H1 (cell line): Measurements from ENCODE around the gene PHRF1. TPM values are rescaled to one million over a fixed set of nuclear protein-coding genes. Genes with fewer than 3 reads are reported as not detected.

ENCODE experiments used
- BACH1 ChIP-seq: IDR thresholded peaks from 2 replicates; pipeline ENCODE4 v1.6.1; 2012; ENCODE audit warnings: low read length, improper control_type of control experiment
- HDAC6 ChIP-seq: IDR thresholded peaks from one replicate; pipeline ENCODE4 v1.7.1; 2012; ENCODE audit warnings: low read depth, mild to moderate bottlenecking, inconsistent platforms, low read length, moderate library complexity
- KDM4A ChIP-seq: IDR thresholded peaks from one replicate; pipeline ENCODE4 v1.7.1; 2012; ENCODE audit warnings: low read depth, mild to moderate bottlenecking, moderate library complexity, low read length, inconsistent platforms; ENCODE audit not compliant: severe bottlenecking
- NRF1 ChIP-seq: IDR thresholded peaks from 2 replicates; pipeline ENCODE4 v1.6.1; 2011; ENCODE audit warnings: mild to moderate bottlenecking, low read depth, low read length, improper control_type of control experiment
- POLR2A ChIP-seq, 2 experiments: IDR thresholded peaks; 1 replicate in 1 of 2; 2 replicates in 1 of 2; pipeline ENCODE4 v1.6.1; 2011; ENCODE audit warnings: low read depth in 2 of 2, low read length in 2 of 2, mild to moderate bottlenecking in 2 of 2; ENCODE audit errors: control extremely low read depth in 1 of 2
- TAF1 ChIP-seq: IDR thresholded peaks from 2 replicates; pipeline ENCODE4 v1.6.1; 2011; ENCODE audit warnings: mild to moderate bottlenecking, low read depth, low read length
- polyA plus RNA-seq, 7 experiments: library from polyadenylated mRNA; depleted of rRNA in 3 of 7; stranded (reverse) in 5 of 7; unstranded in 2 of 7; fragments of >200 nt in 5 of 7; fragments of 200-250 nt in 2 of 7; gene quantifications; 1 replicate in 5 of 7; 2 replicates in 1 of 7; 4 replicates in 1 of 7; pipeline versions ENCODE4 v1.2.1 to v1.2.3, GENCODE V29; 2011 to 2013; ENCODE audit warnings: missing spikeins in 2 of 7, mixed read lengths in 2 of 7
- total RNA-seq: library from RNA; stranded (reverse); fragmentation: NEBNext Ultra II Directional; extraction: Animal tissue kit (Norgen Biotek cat#: 25700); gene quantifications from 2 replicates; pipeline ENCODE4 v1.2.1, GENCODE V29; 2021
- TF ChIP-seq, protein P1 (sequence below): fragments of 300-600 bp; sonication (generic); IDR thresholded peaks from 2 replicates; pipeline ENCODE4 v1.7.1; 2012; ENCODE audit warnings: low read length, moderate library complexity, mild to moderate bottlenecking, inconsistent platforms; ENCODE audit not compliant: insufficient replicate concordance

PHRF1 gene
- total and polyA plus RNA-seq, 2 of the 8 experiments (the other 6 are each of a cell fraction or from before 2014, with no cell fraction given) = 13.4 to 37.3 TPM

DNA sequence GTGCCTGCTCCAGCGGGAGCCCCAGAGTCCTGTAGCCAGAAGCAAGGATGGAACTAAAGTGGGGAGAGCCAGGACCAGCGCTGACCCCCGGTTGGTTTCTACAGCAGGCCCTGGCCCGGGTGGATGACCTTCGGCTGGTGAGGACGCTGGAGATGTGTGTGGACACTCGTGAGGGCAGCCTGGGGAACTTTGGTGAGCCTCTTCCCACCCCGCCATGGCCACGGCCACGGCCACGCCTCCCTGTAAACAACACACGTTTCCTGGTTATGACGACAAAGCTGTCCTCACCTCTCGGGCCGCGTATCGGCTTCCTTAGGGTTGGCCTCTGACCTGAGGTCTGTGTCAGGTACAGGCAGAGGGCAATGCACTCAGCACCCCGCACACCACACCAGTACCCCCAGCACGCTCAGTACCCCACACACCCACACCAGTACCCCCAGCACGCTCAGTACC lies 34.8 kb upstream of the PHRF1 start (continued):
- TF ChIP-seq, protein P1, sequence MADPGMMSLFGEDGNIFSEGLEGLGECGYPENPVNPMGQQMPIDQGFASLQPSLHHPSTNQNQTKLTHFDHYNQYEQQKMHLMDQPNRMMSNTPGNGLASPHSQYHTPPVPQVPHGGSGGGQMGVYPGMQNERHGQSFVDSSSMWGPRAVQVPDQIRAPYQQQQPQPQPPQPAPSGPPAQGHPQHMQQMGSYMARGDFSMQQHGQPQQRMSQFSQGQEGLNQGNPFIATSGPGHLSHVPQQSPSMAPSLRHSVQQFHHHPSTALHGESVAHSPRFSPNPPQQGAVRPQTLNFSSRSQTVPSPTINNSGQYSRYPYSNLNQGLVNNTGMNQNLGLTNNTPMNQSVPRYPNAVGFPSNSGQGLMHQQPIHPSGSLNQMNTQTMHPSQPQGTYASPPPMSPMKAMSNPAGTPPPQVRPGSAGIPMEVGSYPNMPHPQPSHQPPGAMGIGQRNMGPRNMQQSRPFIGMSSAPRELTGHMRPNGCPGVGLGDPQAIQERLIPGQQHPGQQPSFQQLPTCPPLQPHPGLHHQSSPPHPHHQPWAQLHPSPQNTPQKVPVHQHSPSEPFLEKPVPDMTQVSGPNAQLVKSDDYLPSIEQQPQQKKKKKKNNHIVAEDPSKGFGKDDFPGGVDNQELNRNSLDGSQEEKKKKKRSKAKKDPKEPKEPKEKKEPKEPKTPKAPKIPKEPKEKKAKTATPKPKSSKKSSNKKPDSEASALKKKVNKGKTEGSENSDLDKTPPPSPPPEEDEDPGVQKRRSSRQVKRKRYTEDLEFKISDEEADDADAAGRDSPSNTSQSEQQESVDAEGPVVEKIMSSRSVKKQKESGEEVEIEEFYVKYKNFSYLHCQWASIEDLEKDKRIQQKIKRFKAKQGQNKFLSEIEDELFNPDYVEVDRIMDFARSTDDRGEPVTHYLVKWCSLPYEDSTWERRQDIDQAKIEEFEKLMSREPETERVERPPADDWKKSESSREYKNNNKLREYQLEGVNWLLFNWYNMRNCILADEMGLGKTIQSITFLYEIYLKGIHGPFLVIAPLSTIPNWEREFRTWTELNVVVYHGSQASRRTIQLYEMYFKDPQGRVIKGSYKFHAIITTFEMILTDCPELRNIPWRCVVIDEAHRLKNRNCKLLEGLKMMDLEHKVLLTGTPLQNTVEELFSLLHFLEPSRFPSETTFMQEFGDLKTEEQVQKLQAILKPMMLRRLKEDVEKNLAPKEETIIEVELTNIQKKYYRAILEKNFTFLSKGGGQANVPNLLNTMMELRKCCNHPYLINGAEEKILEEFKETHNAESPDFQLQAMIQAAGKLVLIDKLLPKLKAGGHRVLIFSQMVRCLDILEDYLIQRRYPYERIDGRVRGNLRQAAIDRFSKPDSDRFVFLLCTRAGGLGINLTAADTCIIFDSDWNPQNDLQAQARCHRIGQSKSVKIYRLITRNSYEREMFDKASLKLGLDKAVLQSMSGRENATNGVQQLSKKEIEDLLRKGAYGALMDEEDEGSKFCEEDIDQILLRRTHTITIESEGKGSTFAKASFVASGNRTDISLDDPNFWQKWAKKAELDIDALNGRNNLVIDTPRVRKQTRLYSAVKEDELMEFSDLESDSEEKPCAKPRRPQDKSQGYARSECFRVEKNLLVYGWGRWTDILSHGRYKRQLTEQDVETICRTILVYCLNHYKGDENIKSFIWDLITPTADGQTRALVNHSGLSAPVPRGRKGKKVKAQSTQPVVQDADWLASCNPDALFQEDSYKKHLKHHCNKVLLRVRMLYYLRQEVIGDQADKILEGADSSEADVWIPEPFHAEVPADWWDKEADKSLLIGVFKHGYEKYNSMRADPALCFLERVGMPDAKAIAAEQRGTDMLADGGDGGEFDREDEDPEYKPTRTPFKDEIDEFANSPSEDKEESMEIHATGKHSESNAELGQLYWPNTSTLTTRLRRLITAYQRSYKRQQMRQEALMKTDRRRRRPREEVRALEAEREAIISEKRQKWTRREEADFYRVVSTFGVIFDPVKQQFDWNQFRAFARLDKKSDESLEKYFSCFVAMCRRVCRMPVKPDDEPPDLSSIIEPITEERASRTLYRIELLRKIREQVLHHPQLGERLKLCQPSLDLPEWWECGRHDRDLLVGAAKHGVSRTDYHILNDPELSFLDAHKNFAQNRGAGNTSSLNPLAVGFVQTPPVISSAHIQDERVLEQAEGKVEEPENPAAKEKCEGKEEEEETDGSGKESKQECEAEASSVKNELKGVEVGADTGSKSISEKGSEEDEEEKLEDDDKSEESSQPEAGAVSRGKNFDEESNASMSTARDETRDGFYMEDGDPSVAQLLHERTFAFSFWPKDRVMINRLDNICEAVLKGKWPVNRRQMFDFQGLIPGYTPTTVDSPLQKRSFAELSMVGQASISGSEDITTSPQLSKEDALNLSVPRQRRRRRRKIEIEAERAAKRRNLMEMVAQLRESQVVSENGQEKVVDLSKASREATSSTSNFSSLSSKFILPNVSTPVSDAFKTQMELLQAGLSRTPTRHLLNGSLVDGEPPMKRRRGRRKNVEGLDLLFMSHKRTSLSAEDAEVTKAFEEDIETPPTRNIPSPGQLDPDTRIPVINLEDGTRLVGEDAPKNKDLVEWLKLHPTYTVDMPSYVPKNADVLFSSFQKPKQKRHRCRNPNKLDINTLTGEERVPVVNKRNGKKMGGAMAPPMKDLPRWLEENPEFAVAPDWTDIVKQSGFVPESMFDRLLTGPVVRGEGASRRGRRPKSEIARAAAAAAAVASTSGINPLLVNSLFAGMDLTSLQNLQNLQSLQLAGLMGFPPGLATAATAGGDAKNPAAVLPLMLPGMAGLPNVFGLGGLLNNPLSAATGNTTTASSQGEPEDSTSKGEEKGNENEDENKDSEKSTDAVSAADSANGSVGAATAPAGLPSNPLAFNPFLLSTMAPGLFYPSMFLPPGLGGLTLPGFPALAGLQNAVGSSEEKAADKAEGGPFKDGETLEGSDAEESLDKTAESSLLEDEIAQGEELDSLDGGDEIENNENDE = no peak
- TF ChIP-seq POLR2A (IDR thresholded peaks at IDR 0.05; ENCODE audit: control extremely low read depth in 1 of 2, low read depth in 2 of 2, low read length in 2 of 2) (no peak), HDAC6 (no peak), KDM4A (no peak), BACH1 (no peak), TAF1 (no peak), NRF1 (no peak)
